UCSD-AML1 (cell line): ENCODE results near the gene OTOP3.
A peak's percentile ranks its signal among the peaks of the same experiment; 100 is the strongest.
"Not testable (repeated sequence)": the region's sequence is repeated elsewhere in the genome, so short reads cannot be mapped to it uniquely, and the experiment has no call there.

Experiments
- DNase-seq: peaks from one replicate; lab custom pipeline; 2025; ENCODE audit not compliant: unreplicated experiment; lab: John Stamatoyannopoulos, UW

OTOP3 gene

GRCh38 chr17:74979408-74980146 lies 43.9 kb downstream of the OTOP3 start:
- no peak for DNase-seq

- no peak for DNase-seq
Measured at GRCh38 chr17:74981318-74981978, 45.8 kb downstream of the OTOP3 start.

GRCh38 chr17:74981979-74982662 lies 46.4 kb downstream of the OTOP3 start:
- DNase-seq, result peak; percentile 53

- DNase-seq, result not testable (repeated sequence)
Measured at GRCh38 chr17:74982663-74983313, 47.1 kb downstream of the OTOP3 start.

DNA sequence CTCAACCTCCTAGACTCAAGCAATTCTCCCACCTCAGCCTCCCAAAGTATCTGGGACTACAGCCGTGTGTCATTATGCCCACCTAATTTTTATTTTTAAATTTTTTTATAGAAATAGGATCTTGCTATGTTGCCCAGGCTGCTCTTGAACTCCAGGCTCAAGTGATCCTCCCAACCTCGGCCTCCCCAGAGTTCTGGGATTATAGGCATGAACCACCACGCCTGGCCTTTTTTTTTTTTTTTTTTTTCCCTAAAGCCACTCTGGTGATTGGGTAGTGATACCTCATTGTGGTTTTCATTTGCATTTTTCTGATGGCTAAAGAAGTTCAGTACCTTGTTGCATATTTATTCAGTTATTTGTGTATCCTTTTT lies 50.5 kb downstream of the OTOP3 start:
- DNase-seq, result no peak

- DNase-seq, result peak; percentile 94
Measured at GRCh38 chr17:74987418-74987908, 51.8 kb downstream of the OTOP3 start, which contains the start of gene CDR2L. Gene CDR2L, plus strand, starts transcription at chr17:74987632. Its CDS starts 412 bp downstream, at chr17:74988044.

DNA sequence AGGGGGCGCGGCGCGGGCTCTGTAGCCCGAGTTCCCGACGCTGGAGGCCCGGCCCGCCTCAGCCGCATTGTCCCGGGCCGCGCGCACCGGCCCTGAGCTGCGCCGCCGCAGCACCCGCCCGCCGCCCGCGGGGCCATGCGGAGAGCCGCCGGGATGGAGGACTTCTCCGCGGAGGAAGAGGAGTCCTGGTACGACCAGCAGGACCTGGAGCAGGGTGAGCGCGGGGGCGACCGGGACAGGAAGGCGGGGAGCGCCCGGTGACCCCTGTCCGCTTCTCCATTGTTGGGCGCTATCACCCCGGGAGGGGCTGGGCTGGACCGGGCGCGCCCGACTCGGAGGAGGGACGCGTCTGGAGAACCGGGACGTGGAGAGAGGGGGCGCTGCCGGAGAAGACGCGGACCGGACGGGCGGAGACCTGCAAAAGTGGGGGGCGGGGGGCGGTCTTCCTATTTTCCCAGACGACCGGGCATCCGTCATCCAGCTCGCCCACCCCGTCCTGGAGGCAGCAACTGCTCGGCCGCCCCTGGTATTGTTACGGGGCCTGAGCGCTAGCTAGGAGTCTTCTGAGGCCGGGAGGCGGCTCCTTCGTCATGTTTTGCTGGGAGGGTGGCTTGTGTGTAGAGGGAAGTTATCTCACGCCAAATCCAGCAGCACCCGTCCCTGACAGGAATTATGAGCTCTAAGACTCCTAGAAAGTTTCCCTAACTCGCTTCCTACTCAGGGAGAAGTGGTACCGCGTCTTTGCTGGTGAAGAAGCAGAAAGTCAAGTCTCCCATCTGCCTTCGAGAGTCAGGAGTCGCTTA lies 52.4 kb downstream of the OTOP3 start:
- DNase-seq, result peak; percentile 45

DNA sequence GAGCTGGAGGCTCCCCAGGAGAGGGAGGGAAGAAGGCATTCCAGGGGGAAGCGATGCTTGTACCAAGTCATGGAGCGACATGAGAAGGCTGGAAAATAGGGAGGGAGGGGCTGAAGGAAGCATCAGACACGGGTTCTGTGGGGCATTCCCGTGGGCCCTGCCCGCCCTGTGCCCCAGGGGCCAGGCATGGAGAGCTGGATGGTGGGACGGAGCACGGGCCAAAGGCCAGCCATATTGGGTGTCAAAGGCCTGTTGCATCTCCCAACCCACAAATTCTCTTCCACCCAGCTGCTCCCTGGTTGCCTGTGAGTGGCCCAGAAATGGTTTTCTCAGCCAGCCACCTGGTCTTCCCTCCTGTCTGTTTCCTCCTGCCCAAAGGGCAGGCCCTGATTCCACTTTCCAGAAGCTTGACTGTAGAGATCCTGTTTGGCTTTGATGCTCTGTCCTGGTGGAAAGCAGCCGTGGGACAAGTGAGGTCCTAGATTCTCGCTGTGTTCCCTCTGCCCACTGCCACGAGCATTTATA lies 54.9 kb downstream of the OTOP3 start:
- DNase-seq, result no peak

DNA sequence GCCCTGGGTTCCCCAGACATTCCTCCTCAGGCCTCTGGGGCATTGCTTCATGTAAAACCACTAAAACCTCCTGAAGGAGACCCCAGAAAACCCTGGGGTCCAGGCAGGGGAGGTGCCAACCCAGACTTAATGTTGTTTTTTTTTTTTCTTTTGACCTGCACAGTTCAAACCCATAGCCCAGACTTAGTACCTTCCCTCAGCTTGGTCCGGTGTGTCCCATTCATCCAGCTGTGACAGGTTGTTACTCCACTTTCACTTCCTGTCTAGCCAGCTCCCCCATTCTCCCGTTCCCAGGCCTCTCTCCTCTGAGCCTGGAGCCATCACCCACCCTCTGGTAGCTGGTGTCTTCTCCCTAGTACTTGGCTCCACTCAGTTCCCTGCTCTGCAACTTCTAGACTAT lies 56.5 kb downstream of the OTOP3 start:
- no peak for DNase-seq

DNA sequence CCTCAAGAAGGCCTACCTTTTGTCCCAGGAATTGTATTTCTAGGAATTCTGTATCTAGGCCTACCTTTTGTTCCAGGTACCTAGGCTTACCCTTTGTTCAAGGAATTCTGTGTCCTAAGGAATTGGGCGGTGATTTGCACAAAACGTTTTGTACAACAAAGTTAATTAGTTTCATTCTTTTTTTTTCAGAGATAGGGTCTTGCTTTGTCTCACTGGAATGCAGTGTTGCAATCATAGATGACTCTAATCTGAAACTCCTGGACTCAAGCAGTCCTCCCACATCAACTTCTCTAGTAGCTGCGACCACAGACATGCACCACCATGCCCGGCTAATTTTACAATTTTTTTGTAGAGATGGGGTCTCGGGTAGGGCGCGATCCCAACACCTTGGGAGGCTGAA lies 58.7 kb downstream of the OTOP3 start:
- no peak for DNase-seq

DNA sequence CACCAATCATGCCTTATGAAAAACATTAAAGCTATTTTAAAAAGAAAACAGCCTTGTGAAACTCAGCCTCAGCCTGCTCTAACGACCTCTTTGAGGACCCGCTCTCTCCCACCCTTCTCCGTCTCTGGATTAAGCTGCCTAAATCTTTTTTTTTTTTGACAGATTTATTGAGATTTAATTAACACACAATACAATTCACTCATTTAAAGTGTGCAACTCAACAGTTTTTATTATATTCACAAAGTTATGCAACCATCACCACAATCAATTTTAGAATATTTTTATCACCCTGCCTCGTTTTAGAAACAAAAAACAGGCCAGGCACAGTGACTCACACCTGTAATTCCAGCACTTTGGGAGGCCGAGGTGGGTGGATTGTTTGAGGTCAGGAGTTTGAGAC lies 60.1 kb downstream of the OTOP3 start:
- no peak for DNase-seq

DNA sequence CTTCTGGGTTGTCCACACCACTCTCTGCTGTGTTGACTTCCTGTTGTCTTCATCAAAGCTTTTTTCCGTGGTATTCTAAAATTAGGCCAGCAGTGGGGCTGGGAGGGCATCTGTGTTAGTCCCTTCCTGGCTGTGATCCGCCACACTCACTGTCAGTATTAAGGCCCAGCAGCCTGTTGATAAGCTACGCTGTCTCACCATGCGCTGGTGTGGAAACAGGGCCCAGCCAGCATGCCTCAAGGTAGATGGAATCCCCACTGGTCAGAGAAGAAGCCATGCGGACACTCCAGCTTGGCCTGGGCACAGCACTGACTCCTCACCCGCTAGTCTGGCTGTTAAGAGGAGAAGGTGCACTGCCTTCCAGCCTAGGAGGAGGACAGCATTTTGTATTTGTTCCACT lies 63.1 kb downstream of the OTOP3 start:
- peak; percentile 24 for DNase-seq

DNA sequence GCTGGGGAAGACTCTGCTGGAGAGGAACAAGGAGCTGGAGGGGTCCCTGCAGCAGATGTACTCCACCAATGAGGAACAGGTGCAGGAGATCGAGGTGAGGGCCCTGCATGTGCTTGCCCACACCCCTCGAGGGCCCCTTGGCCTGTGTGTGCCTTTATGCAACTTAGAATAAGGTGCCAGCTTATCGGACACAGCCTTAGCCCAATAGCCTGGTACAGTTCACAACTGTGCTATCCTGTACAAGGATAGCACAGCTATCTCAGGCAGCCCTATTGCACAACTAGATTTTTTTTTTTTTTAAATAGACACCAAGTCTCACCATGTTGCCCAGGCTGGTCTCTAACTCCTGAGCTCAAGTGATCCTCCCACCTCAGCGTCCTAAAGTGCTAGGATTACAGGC lies 63.8 kb downstream of the OTOP3 start:
- no peak for DNase-seq
